Measurements from ENCODE around the gene PCARE.

PCARE gene

GRCh38 chr2:29024882-29025430 lies 49.4 kb downstream of the PCARE start:
- no peaks in the 10 kb centered on the region for H3K4me1 ChIP-seq (ENCODE audit: control insufficient read depth, insufficient read depth, low read length)
- no peaks in the 10 kb centered on the region for H3K9me3 ChIP-seq (ENCODE audit: control insufficient read depth, insufficient read depth, low read length)
- no peaks in the 10 kb centered on the region for H3K36me3 ChIP-seq (ENCODE audit: control insufficient read depth, insufficient read depth, low read length)
- H3K4me3 ChIP-seq (ENCODE audit: low read depth, low read length), result no peak overlapping the region
- H3K27me3 ChIP-seq (ENCODE audit: control insufficient read depth, insufficient read depth, low read length), result no peaks in the 10 kb centered on the region
- H3K9ac ChIP-seq (ENCODE audit: low read depth, low read length), result no peak overlapping the region

GRCh38 chr2:29023188-29023587 lies 51.1 kb downstream of the PCARE start:
- no peaks in the 10 kb centered on the region for H3K27me3 ChIP-seq (ENCODE audit: control insufficient read depth, insufficient read depth, low read length)

GRCh38 chr2:29022679-29023078 lies 51.6 kb downstream of the PCARE start:
- no peak overlapping the region for H3K4me3 ChIP-seq (ENCODE audit: low read depth, low read length)
- no peaks in the 10 kb centered on the region for H3K4me1 ChIP-seq (ENCODE audit: control insufficient read depth, insufficient read depth, low read length)
- H3K9ac ChIP-seq (ENCODE audit: low read depth, low read length), result no peak overlapping the region
- no peaks in the 10 kb centered on the region for H3K27me3 ChIP-seq (ENCODE audit: control insufficient read depth, insufficient read depth, low read length)
- no peaks in the 10 kb centered on the region for H3K9me3 ChIP-seq (ENCODE audit: control insufficient read depth, insufficient read depth, low read length)
- H3K36me3 ChIP-seq (ENCODE audit: control insufficient read depth, insufficient read depth, low read length), result no peaks in the 10 kb centered on the region

More at GRCh38 chr2:29023188-29023587, 51.1 kb downstream of the PCARE start:
- Histone ChIP-seq H3K4me3 (ENCODE audit: low read depth, low read length) (no peak overlapping the region), H3K36me3 (ENCODE audit: control insufficient read depth, insufficient read depth, low read length) (no peaks in the 10 kb centered on the region), H3K4me1 (ENCODE audit: control insufficient read depth, insufficient read depth, low read length) (no peaks in the 10 kb centered on the region), H3K9me3 (ENCODE audit: control insufficient read depth, insufficient read depth, low read length) (no peaks in the 10 kb centered on the region), H3K9ac (ENCODE audit: low read depth, low read length) (no peak overlapping the region)

- H3K27me3 ChIP-seq (ENCODE audit: control insufficient read depth, insufficient read depth, low read length), result no peaks in the 10 kb centered on the region
- H3K9me3 ChIP-seq (ENCODE audit: control insufficient read depth, insufficient read depth, low read length), result no peaks in the 10 kb centered on the region
- no peak overlapping the region for H3K4me3 ChIP-seq (ENCODE audit: low read depth, low read length)
- no peak overlapping the region for H3K9ac ChIP-seq (ENCODE audit: low read depth, low read length)
- no peaks in the 10 kb centered on the region for H3K36me3 ChIP-seq (ENCODE audit: control insufficient read depth, insufficient read depth, low read length)
- H3K4me1 ChIP-seq (ENCODE audit: control insufficient read depth, insufficient read depth, low read length), result no peaks in the 10 kb centered on the region
These were observed 52.4 kb downstream of the PCARE start for GRCh38 chr2:29021886-29022285.

GRCh38 chr2:29017716-29018435 lies 56.4 kb downstream of the PCARE start:
- Histone ChIP-seq H3K9ac (ENCODE audit: low read depth, low read length) (no peak overlapping the region), H3K4me1 (ENCODE audit: control insufficient read depth, insufficient read depth, low read length) (no peaks in the 10 kb centered on the region), H3K4me3 (ENCODE audit: low read depth, low read length) (no peak overlapping the region), H3K36me3 (ENCODE audit: control insufficient read depth, insufficient read depth, low read length) (no peaks in the 10 kb centered on the region), H3K27me3 (ENCODE audit: control insufficient read depth, insufficient read depth, low read length) (no peaks in the 10 kb centered on the region), H3K9me3 (ENCODE audit: control insufficient read depth, insufficient read depth, low read length) (no peaks in the 10 kb centered on the region)

- H3K27me3 ChIP-seq (ENCODE audit: control insufficient read depth, insufficient read depth, low read length), result no peaks in the 10 kb centered on the region
- no peak overlapping the region for H3K9ac ChIP-seq (ENCODE audit: low read depth, low read length)
- no peak overlapping the region for H3K4me3 ChIP-seq (ENCODE audit: low read depth, low read length)
- no peaks in the 10 kb centered on the region for H3K36me3 ChIP-seq (ENCODE audit: control insufficient read depth, insufficient read depth, low read length)
- H3K4me1 ChIP-seq (ENCODE audit: control insufficient read depth, insufficient read depth, low read length), result no peaks in the 10 kb centered on the region
- no peaks in the 10 kb centered on the region for H3K9me3 ChIP-seq (ENCODE audit: control insufficient read depth, insufficient read depth, low read length)
These were observed 57.8 kb downstream of the PCARE start for GRCh38 chr2:29016504-29016903.

GRCh38 chr2:29015701-29016470 lies 58.4 kb downstream of the PCARE start:
- Histone ChIP-seq H3K27me3 (ENCODE audit: control insufficient read depth, insufficient read depth, low read length) (no peaks in the 10 kb centered on the region), H3K4me1 (ENCODE audit: control insufficient read depth, insufficient read depth, low read length) (peaks cover 2% of the 10 kb centered on the region), H3K9ac (ENCODE audit: low read depth, low read length) (no peak overlapping the region), H3K36me3 (ENCODE audit: control insufficient read depth, insufficient read depth, low read length) (no peaks in the 10 kb centered on the region), H3K9me3 (ENCODE audit: control insufficient read depth, insufficient read depth, low read length) (no peaks in the 10 kb centered on the region), H3K4me3 (ENCODE audit: low read depth, low read length) (no peak overlapping the region)

- Histone ChIP-seq H3K9ac (ENCODE audit: low read depth, low read length) (no peak overlapping the region), H3K9me3 (ENCODE audit: control insufficient read depth, insufficient read depth, low read length) (no peaks in the 10 kb centered on the region), H3K4me3 (ENCODE audit: low read depth, low read length) (no peak overlapping the region), H3K27me3 (ENCODE audit: control insufficient read depth, insufficient read depth, low read length) (no peaks in the 10 kb centered on the region), H3K36me3 (ENCODE audit: control insufficient read depth, insufficient read depth, low read length) (no peaks in the 10 kb centered on the region), H3K4me1 (ENCODE audit: control insufficient read depth, insufficient read depth, low read length) (peaks cover 4% of the 10 kb centered on the region)
These were observed 59.4 kb downstream of the PCARE start for GRCh38 chr2:29014811-29015421.

- H3K4me3 ChIP-seq (ENCODE audit: low read depth, low read length), result no peak overlapping the region
- H3K27me3 ChIP-seq (ENCODE audit: control insufficient read depth, insufficient read depth, low read length), result no peaks in the 10 kb centered on the region
- no peaks in the 10 kb centered on the region for H3K9me3 ChIP-seq (ENCODE audit: control insufficient read depth, insufficient read depth, low read length)
- no peaks in the 10 kb centered on the region for H3K36me3 ChIP-seq (ENCODE audit: control insufficient read depth, insufficient read depth, low read length)
- H3K4me1 ChIP-seq (ENCODE audit: control insufficient read depth, insufficient read depth, low read length), result peaks cover 4% of the 10 kb centered on the region
- no peak overlapping the region for H3K9ac ChIP-seq (ENCODE audit: low read depth, low read length)
These were observed 60.0 kb downstream of the PCARE start for GRCh38 chr2:29014331-29014730.

GRCh38 chr2:29013057-29013780 lies 61.1 kb downstream of the PCARE start:
- no peak overlapping the region for H3K4me3 ChIP-seq (ENCODE audit: low read depth, low read length)
- H3K9ac ChIP-seq (ENCODE audit: low read depth, low read length), result no peak overlapping the region
- H3K27me3 ChIP-seq (ENCODE audit: control insufficient read depth, insufficient read depth, low read length), result no peaks in the 10 kb centered on the region
- no peaks in the 10 kb centered on the region for H3K36me3 ChIP-seq (ENCODE audit: control insufficient read depth, insufficient read depth, low read length)
- no peaks in the 10 kb centered on the region for H3K9me3 ChIP-seq (ENCODE audit: control insufficient read depth, insufficient read depth, low read length)
- peaks cover 4% of the 10 kb centered on the region for H3K4me1 ChIP-seq (ENCODE audit: control insufficient read depth, insufficient read depth, low read length)

- peak overlapping the region; percentile 12 for H3K9ac ChIP-seq (ENCODE audit: low read depth, low read length)
- no peaks in the 10 kb centered on the region for H3K9me3 ChIP-seq (ENCODE audit: control insufficient read depth, insufficient read depth, low read length)
- peaks cover 4% of the 10 kb centered on the region for H3K4me1 ChIP-seq (ENCODE audit: control insufficient read depth, insufficient read depth, low read length)
- H3K4me3 ChIP-seq (ENCODE audit: low read depth, low read length), result no peak overlapping the region
- no peaks in the 10 kb centered on the region for H3K36me3 ChIP-seq (ENCODE audit: control insufficient read depth, insufficient read depth, low read length)
- no peaks in the 10 kb centered on the region for H3K27me3 ChIP-seq (ENCODE audit: control insufficient read depth, insufficient read depth, low read length)
These were observed 62.1 kb downstream of the PCARE start for GRCh38 chr2:29012211-29012681.

All from iPS-15b (cell line).